Measurements from ENCODE around the gene ALK.
A peak's percentile ranks its signal among the peaks of the same experiment; 100 is the strongest.

The ALK gene

DNA sequence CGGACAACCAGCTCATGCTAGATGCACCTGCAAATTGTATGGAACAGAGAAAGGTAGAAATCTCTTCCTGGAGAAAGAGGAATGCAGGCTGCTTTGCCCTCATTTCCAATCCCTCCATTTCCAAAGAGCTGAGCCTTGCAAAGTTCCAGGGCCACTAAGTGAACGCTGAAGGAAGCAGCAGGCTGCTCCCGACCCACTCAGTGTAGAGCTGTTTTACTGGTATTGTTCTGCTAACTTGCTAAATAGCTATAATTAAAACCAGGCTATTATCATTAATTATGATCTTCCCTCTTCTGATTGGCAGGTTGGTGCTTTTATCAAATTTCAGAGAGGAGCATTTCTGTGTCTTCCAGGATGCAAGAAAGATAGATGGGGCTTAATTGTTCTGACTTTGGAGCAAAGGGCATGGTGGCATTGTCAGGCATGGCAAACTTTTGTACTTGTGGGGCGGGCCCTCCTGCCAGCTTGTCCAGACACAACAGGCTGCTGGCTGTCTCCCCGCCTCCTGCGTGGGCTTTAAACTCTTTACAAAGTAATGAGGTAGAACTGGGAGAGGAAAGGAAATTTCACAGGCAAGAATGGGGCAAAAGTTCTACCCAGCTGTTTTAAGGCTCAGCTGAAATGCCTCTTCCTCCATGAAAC is 40.2 kb downstream of the ALK start:
- TF ChIP-seq, protein P1, sequence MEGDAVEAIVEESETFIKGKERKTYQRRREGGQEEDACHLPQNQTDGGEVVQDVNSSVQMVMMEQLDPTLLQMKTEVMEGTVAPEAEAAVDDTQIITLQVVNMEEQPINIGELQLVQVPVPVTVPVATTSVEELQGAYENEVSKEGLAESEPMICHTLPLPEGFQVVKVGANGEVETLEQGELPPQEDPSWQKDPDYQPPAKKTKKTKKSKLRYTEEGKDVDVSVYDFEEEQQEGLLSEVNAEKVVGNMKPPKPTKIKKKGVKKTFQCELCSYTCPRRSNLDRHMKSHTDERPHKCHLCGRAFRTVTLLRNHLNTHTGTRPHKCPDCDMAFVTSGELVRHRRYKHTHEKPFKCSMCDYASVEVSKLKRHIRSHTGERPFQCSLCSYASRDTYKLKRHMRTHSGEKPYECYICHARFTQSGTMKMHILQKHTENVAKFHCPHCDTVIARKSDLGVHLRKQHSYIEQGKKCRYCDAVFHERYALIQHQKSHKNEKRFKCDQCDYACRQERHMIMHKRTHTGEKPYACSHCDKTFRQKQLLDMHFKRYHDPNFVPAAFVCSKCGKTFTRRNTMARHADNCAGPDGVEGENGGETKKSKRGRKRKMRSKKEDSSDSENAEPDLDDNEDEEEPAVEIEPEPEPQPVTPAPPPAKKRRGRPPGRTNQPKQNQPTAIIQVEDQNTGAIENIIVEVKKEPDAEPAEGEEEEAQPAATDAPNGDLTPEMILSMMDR (conservative IDR thresholded peaks at IDR 0.05), result no peak
- no peak overlapping the region for H3K27ac ChIP-seq

DNA sequence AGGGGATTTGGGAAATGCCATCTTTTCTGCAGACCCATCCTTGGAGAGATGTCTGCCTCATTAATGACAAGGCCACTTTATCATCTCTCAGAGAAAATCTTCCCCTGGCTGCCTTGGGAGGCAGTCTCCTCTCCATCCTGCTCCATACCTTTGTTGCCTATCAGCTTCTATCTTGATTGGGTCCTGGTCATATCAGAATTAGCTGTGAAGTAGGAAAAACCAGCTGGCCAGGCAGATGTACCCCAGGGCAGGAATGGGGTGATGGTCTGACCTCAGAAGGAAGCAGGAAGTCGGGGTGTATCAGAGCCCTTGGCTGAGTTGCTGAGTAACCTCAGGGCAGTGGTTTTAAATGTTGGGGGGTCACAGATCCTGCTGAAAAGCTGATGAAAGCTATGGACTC is 41.3 kb downstream of the ALK start:
- TF ChIP-seq, protein P1 (conservative IDR thresholded peaks at IDR 0.05), result no peak
- H3K27ac ChIP-seq, result no peak overlapping the region

DNA sequence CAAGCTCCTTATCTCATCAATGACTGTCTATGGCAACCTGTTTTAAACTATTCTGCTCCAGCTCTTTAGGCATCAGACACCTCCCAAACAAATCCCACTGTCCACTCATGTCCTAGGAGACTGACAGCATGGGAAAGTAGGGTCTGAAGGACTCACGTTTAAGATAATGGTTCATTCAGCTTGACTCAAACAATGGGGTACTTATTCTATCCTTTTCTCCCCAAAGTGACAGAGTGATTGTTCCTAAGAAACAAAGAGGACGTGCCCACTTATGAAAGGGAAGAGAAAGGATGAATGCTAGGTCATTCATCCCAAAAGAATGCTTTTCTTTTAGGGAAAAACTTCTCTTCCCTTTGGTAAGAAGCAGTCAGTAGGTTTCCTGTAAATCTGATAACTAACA is 41.9 kb downstream of the ALK start:
- H3K27ac ChIP-seq, result no peak overlapping the region
- TF ChIP-seq, protein P1 (conservative IDR thresholded peaks at IDR 0.05), result no peak

DNA sequence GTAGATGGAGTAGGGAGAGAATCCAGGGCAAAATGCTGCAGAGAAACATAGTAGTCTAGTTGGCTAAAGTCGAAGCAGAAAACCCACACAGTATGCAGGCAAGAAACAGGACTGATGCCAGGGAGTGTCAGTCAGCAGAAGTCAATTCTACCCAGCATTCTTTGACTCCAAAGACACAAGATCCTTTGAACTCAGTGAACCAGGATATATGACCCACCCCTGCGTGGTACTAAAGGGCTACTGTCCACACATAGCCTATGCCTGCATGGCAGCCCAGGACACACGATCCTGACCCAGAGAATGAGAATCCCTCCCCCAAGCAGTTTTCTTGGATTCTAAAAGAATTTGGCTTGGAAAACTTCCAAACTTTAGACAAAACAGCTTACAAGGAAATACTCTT is 42.5 kb downstream of the ALK start:
- TF ChIP-seq, protein P1 (conservative IDR thresholded peaks at IDR 0.05), result no peak
- H3K27ac ChIP-seq, result no peak overlapping the region

DNA sequence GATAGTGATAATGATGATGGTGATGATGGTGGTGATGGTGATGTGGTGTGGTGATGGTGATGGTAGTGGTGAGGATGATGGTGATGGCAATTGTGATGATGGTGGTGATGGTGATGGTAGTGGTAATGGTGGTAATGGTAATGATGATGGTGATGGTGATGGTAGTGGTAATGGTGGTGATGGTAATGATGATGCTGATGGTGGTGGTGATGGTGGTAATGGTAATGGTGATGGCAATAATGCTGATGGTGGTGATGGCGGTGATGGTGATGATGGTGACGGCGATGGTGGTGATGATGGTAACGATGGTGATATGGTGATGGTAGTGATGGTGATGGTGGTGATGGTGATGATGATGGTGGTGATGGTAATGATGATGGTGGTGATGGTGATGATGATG is 45.0 kb downstream of the ALK start:
- H3K27ac ChIP-seq, result no peak overlapping the region
- TF ChIP-seq, protein P1 (conservative IDR thresholded peaks at IDR 0.05), result no peak

DNA sequence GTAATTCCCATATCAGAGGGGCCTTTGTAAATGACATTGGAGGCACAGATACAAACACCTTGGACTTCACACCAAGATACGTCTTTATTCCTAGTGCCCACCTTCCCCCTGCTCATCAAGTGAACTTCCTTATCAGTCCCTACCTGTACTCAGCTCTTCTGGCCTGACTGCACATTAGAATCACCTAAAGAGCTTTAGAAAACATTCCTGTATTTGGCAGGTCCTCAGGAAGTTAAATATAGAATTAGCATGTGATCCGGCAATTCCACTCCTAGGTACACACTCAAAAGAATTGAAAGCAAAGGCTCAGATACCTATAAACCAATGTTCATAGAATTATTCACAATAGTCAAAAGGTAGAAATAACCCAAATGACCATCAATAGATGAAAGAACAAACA is 46.6 kb downstream of the ALK start:
- H3K27ac ChIP-seq, result 0 out of 2 replicates have a peak overlapping the region, but pooled peaks have one; percentile 5
- TF ChIP-seq, protein P1 (conservative IDR thresholded peaks at IDR 0.05), result no peak

DNA sequence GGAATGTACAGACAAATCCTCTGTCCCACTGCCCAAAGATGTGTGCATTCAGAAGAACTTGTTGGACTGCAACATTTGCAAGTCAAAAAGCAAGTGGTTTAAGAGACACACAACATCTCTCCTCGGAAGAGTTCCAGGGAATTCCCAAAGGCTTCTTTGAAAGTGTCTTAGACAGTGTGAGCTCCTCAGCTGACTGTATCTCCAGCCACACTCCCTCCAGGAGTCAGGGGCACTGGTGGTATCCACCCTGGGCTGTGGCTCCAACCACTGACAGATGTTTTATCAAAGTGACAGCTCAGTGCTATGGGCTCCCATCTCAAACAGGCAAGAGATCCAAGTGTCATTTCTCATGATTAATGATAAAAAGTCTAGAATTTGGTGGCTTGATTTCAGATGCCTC is 48.5 kb downstream of the ALK start:
- H3K27ac ChIP-seq, result no peak overlapping the region
- TF ChIP-seq, protein P1 (conservative IDR thresholded peaks at IDR 0.05), result no peak
